T-cell (primary cell): ENCODE measurements around the gene SPAG6. TPM values are rescaled to one million over a fixed set of nuclear protein-coding genes. Genes with fewer than 3 reads are reported as not detected.
"Not testable (repeated sequence)": the region's sequence is repeated elsewhere in the genome, so short reads cannot be mapped to it uniquely, and the experiment has no call there.

Source experiments
- ATAC-seq, 4 experiments: fragments of 200-7000 bp in 3 of 4; fragments of 150-1000 bp in 1 of 4; cut with Tn5 transposase; replicated peaks in 1 of 4; 1 replicate in 3 of 4; 2 replicates in 1 of 4; pipeline ENCODE4 v1.10.0; 2021; ENCODE audit warnings: moderate library complexity in 3 of 4, mild to moderate bottlenecking in 2 of 4, moderate number of reproducible peaks in 1 of 4
- CTCF ChIA-PET, 2 donors: fragments of 300-600 bp; sonication (Branson Sonifier 250); formaldehyde crosslinking; loops; one replicate each; lab custom pipeline; 2022; ENCODE audit warnings: antibody characterized with exemption in 2 of 2; lab: Charles Lee
- POLR2A ChIA-PET, 2 donors: fragments of 300-600 bp; sonication (Branson Sonifier 250); formaldehyde crosslinking; loops; one replicate each; lab custom pipeline; 2022; ENCODE audit warnings: antibody characterized with exemption in 2 of 2; lab: Charles Lee
- DNase-seq, 35 experiments: peaks; one replicate each; pipeline versions ENCODE4 v3.0.0 to v3.0.0-alpha.2; 2013 to 2023
- H3K27ac ChIP-seq: one replicate; pipeline ENCODE4 v1.5.1; 2013; ENCODE audit warnings: low read length
- H3K27me3 ChIP-seq, 2 experiments: replicated peaks in 1 of 2; 1 replicate in 1 of 2; 2 replicates in 1 of 2; pipeline versions ENCODE4 v1.6.1 to v1.7.0; 2013; ENCODE audit warnings: low read length in 1 of 2, mixed read lengths in 1 of 2; ENCODE audit not compliant: control insufficient read depth in 2 of 2, insufficient read depth in 2 of 2; ENCODE audit errors: extremely low read depth in 1 of 2
- H3K36me3 ChIP-seq, 2 donors: 1 replicate in 1 of 2; 2 replicates in 1 of 2; pipeline versions ENCODE4 v1.6.1 to v1.7.0; 2013; ENCODE audit warnings: low read length in 1 of 2; ENCODE audit not compliant: control insufficient read depth in 2 of 2, insufficient read depth in 1 of 2; ENCODE audit errors: extremely low read depth in 1 of 2
- H3K4me1 ChIP-seq, 2 experiments: 1 replicate in 1 of 2; 2 replicates in 1 of 2; pipeline versions ENCODE4 v1.6.1 to v1.7.0; 2013; ENCODE audit warnings: low read length in 2 of 2, mixed read lengths in 1 of 2; ENCODE audit not compliant: insufficient read depth in 2 of 2, control insufficient read depth in 1 of 2; ENCODE audit errors: extremely low read depth in 1 of 2
- H3K4me3 ChIP-seq, 2 donors: 1 replicate in 1 of 2; 2 replicates in 1 of 2; pipeline versions ENCODE4 v1.5.1 to v1.7.0; 2013; ENCODE audit warnings: mild to moderate bottlenecking in 2 of 2, low read length in 1 of 2, moderate library complexity in 1 of 2; ENCODE audit not compliant: control insufficient read depth in 1 of 2; ENCODE audit errors: extremely low read depth in 1 of 2
- H3K9me3 ChIP-seq: 2 replicates; pipeline ENCODE4 v1.7.0; 2013
- H3K27ac Mint-ChIP-seq, 2 donors: one replicate each; pipeline ENCODE4 v1.8.0; 2020 to 2021; ENCODE audit warnings: mild to moderate bottlenecking in 2 of 2, mixed read lengths in 2 of 2
- H3K27me3 Mint-ChIP-seq, 2 donors: one replicate each; pipeline ENCODE4 v1.8.0; 2021 to 2022; ENCODE audit warnings: mixed read lengths in 2 of 2
- H3K36me3 Mint-ChIP-seq: one replicate; pipeline ENCODE4 v1.8.0; 2021; ENCODE audit warnings: mixed read lengths
- H3K4me1 Mint-ChIP-seq, 3 donors: one replicate each; pipeline ENCODE4 v1.8.0; 2020 to 2022; ENCODE audit warnings: mixed read lengths in 3 of 3, mild to moderate bottlenecking in 1 of 3
- H3K4me3 Mint-ChIP-seq, 3 donors: one replicate each; pipeline ENCODE4 v1.8.0; 2020 to 2022; ENCODE audit warnings: mild to moderate bottlenecking in 3 of 3, mixed read lengths in 3 of 3, moderate library complexity in 3 of 3
- H3K9me3 Mint-ChIP-seq, 3 donors: one replicate each; pipeline ENCODE4 v1.8.0; 2020 to 2022; ENCODE audit warnings: mixed read lengths in 3 of 3
- WGBS: methylation state at CpG from one replicate; pipeline ENCODE4 v1.1.5; 2013; ENCODE audit warnings: missing lambda C conversion rate; ENCODE audit not compliant: insufficient coverage; 5-methylcytosine and 5-hydroxymethylcytosine counted together
- total RNA-seq, 35 experiments: library from RNA in 6 of 35; stranded (reverse) in 6 of 35; fragments of 120-200 nt in 1 of 35; gene quantifications; one replicate each; pipeline versions ENCODE4 v1.2.1 to v1.2.4 and lab custom pipeline; 2013 to 2026

Gene SPAG6
- total RNA-seq, 5 donors from 2014 or later (not counting 1 experiment from before 2014, with no cell fraction given) = 0.23 to 0.33 TPM; not detected in 3

DNA sequence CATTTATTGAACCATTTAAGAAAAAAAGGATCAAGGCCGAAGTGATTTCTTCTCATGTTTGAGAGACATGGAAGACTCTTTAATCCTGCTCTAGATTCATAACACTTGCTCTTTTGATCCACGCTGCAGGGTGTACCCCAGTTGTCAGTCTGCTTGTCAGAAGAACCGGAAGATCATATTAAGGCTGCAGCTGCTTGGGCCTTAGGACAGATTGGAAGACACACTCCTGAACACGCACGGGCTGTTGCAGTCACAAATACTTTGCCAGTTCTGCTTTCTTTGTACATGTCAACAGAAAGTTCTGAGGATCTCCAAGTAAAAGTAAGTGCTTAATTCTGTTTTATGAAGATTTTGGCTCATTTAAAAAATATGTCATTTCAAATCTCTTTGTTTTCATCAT is 46.3 kb downstream of the SPAG6 start:
- Mint-ChIP-seq H3K27me3 (peaks cover 8 to 11% of the 10 kb centered on the region in 2 donors), H3K9me3 (no peaks in the 10 kb centered on the region), H3K4me1 (no peaks in the 10 kb centered on the region), H3K4me3 (no peak overlapping the region), H3K27ac (no peak overlapping the region), H3K36me3 (no peaks in the 10 kb centered on the region)
- no peaks in the 10 kb centered on the region for H3K9me3 ChIP-seq
- CTCF ChIA-PET = no interaction called here
- ATAC-seq = no peak
- POLR2A ChIA-PET = interaction anchor here in 1 of 2 donors (0.6 to 0.7 kb wide), 2 partner anchors 141 to 375 kb away, joined by 3 to 7 read pairs; no protein-coding TSS in a partner anchor
- no peaks in the 10 kb centered on the region for H3K36me3 ChIP-seq
- WGBS = 96% methylated on average over 4 of the region's 5 CpGs
- no peaks in the 10 kb centered on the region for H3K27me3 ChIP-seq
- no peak overlapping the region for H3K4me3 ChIP-seq
- no peak overlapping the region for H3K27ac ChIP-seq
- no peak for DNase-seq
- H3K4me1 ChIP-seq = no peaks in the 10 kb centered on the region

DNA sequence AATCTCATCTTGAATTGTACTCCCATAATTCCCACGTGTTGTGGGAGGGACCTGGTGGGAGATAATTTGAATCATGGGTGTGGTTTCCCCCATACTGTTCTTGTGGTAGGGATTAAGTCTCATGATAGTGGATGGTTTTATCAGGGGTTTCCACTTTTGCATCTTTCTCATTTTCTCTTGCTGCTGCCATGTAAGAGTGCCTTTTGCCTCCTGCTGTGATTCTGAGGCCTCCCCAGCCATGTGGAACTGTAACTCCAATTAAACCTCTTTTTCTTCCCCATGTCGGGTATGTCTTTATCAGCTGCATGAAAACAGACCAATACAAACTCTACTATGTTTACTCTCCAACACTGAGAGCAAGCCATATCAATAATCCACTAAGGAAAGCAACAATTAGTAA is 50.9 kb downstream of the SPAG6 start:
- H3K4me1 Mint-ChIP-seq, H3K27me3 ChIP-seq, H3K36me3 ChIP-seq, H3K36me3 Mint-ChIP-seq, H3K27ac ChIP-seq, H3K9me3 Mint-ChIP-seq, H3K4me3 ChIP-seq, H3K4me3 Mint-ChIP-seq, ATAC-seq, H3K27ac Mint-ChIP-seq, DNase-seq, H3K4me1 ChIP-seq, CTCF ChIA-PET, H3K9me3 ChIP-seq, POLR2A ChIA-PET: not testable (repeated sequence)
- no CpG with 5 or more reads among the region's 2 CpGs for WGBS
- H3K27me3 Mint-ChIP-seq = peaks cover 3 to 11% of the 10 kb centered on the region in 2 donors

DNA sequence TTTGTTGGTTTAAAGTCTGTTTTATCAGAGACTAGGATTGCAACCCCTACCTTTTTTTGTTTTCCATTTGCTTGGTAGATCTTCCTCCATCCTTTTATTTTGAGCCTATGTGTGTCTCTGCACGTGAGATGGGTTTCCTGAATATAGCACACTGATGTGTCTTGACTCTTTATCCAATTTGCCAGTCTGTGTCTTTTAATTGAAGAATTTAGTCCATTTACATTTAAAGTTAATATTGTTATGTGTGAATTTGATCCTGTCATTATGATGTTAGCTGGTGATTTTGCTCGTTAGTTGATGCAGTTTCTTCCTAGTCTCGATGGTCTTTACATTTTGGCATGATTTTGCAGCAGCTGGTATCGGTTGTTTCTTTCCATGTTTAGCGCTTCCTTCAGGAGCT is 61.6 kb downstream of the SPAG6 start:
- H3K27me3 ChIP-seq, H3K4me3 Mint-ChIP-seq, H3K27ac Mint-ChIP-seq, H3K4me1 Mint-ChIP-seq, H3K36me3 Mint-ChIP-seq, H3K9me3 ChIP-seq, H3K4me1 ChIP-seq, H3K36me3 ChIP-seq, POLR2A ChIA-PET, DNase-seq, H3K9me3 Mint-ChIP-seq, H3K27ac ChIP-seq, CTCF ChIA-PET, H3K4me3 ChIP-seq, ATAC-seq: not testable (repeated sequence)
- no CpG with 5 or more reads among the region's 5 CpGs for whole genome bisulfite sequencing
- H3K27me3 Mint-ChIP-seq = peaks cover 11 to 12% of the 10 kb centered on the region in 2 donors

DNA sequence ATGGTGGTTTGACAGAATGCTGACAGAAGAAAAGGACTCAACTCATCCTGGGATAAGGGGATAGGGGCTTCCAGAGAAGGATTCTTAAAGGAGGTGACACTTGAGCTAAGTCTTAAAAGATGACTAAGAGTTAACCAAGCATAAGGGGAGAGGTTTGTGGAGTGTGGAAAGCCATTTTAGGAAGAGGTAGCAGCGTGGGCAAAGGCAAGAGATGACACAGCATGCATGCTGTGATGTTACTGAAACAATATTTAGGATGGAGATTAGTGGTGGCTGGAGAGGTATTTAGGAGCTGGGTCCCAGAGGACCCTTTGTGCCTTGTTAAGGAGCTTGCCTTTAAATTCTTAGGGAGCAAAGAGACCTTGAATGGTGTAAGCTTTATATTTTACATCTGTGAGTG is 65.1 kb downstream of the SPAG6 start:
- H3K4me3 Mint-ChIP-seq = no peak overlapping the region
- POLR2A ChIA-PET = interaction anchor here in 1 of 2 donors (0.6 kb wide), 1 partner anchor 396 kb away, joined by 3 read pairs; no protein-coding TSS in a partner anchor

DNA sequence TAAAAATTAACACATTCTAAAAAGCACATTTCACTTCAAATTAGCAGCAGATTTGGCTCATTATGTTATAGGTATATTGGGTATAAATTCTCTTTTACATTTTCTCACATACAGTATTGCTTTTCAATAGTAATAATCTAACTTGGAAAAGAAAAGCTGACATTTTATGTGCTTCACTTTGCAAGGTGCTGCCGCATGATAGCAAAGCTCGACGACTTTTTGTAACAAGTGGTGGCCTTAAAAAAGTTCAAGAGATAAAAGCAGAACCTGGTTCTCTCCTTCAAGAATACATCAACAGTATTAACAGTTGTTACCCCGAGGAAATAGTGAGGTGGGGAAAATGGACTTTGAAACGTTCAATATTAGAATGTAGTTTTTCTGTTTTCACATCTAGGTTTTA is 65.5 kb downstream of the SPAG6 start:
- Mint-ChIP-seq H3K4me1 (no peaks in the 10 kb centered on the region), H3K36me3 (no peaks in the 10 kb centered on the region), H3K4me3 (no peak overlapping the region), H3K27ac (no peak overlapping the region), H3K27me3 (peaks cover 11 to 19% of the 10 kb centered on the region in 2 donors), H3K9me3 (peaks cover 0 to 5% (median 0%) of the 10 kb centered on the region in 3 donors)
- WGBS = no CpG with 5 or more reads among the region's 5 CpGs
- ATAC-seq = no peak
- ChIA-PET CTCF (no interaction called here), POLR2A (no interaction called here)
- DNase-seq = no peak
- H3K36me3 ChIP-seq = no peaks in the 10 kb centered on the region
- H3K27me3 ChIP-seq = peaks cover 0 to 10% of the 10 kb centered on the region in 2 experiments
- no peak overlapping the region for H3K27ac ChIP-seq
- no peak overlapping the region for H3K4me3 ChIP-seq
- H3K4me1 ChIP-seq = no peaks in the 10 kb centered on the region
- no peaks in the 10 kb centered on the region for H3K9me3 ChIP-seq

More for the DNA sequence above, 65.1 kb downstream of the SPAG6 start:
- H3K9me3 ChIP-seq = no peaks in the 10 kb centered on the region
- no peaks in the 10 kb centered on the region for H3K4me1 ChIP-seq
- Mint-ChIP-seq H3K27ac (no peak overlapping the region), H3K27me3 (peaks cover 11 to 21% of the 10 kb centered on the region in 2 donors), H3K4me1 (no peaks in the 10 kb centered on the region), H3K9me3 (peaks cover 0 to 5% (median 0%) of the 10 kb centered on the region in 3 donors), H3K36me3 (no peaks in the 10 kb centered on the region)
- CTCF ChIA-PET = no interaction called here
- H3K27ac ChIP-seq = no peak overlapping the region
- H3K36me3 ChIP-seq = no peaks in the 10 kb centered on the region
- H3K4me3 ChIP-seq = no peak overlapping the region
- DNase-seq = no peak
- WGBS = 20% methylated on average over 1 of the region's 1 CpG
- no peak for ATAC-seq
- H3K27me3 ChIP-seq = peaks cover 0 to 10% of the 10 kb centered on the region in 2 experiments

DNA sequence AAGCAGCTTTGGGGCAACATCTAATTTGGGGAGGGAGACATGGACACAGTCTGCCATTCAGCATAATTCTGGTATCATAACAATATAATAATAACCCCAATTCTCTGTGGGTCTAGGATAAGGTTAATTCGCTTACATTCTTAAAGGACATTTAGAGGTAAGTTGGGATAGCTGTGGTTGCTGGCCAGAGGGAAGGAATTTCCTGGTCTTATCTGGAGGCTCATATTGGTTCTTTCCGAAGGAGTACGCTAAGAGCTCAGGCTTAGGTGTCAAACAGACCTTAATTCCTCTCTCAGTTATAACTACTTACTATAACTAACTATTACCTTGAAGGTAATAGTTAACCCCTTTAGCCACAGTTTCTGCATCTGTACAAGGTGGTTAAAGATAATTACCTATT is 68.8 kb downstream of the SPAG6 start:
- DNase-seq = no peak
- H3K9me3 ChIP-seq = no peaks in the 10 kb centered on the region
- H3K27me3 ChIP-seq = peaks cover 0 to 8% of the 10 kb centered on the region in 2 experiments
- Mint-ChIP-seq H3K36me3 (no peaks in the 10 kb centered on the region), H3K27ac (no peak overlapping the region), H3K27me3 (peaks cover 7 to 16% of the 10 kb centered on the region in 2 donors), H3K4me1 (no peaks in the 10 kb centered on the region), H3K9me3 (no peaks in the 10 kb centered on the region), H3K4me3 (no peak overlapping the region)
- no peaks in the 10 kb centered on the region for H3K4me1 ChIP-seq
- H3K27ac ChIP-seq = no peak overlapping the region
- H3K4me3 ChIP-seq = no peak overlapping the region
- ATAC-seq = no peak
- no CpG with 5 or more reads among the region's 3 CpGs for WGBS
- ChIA-PET POLR2A (no interaction called here), CTCF (interaction anchor here in 1 of 2 donors (0.6 kb wide), 1 partner anchor 403 kb away, joined by 4 read pairs; no protein-coding TSS in a partner anchor)
- no peaks in the 10 kb centered on the region for H3K36me3 ChIP-seq

DNA sequence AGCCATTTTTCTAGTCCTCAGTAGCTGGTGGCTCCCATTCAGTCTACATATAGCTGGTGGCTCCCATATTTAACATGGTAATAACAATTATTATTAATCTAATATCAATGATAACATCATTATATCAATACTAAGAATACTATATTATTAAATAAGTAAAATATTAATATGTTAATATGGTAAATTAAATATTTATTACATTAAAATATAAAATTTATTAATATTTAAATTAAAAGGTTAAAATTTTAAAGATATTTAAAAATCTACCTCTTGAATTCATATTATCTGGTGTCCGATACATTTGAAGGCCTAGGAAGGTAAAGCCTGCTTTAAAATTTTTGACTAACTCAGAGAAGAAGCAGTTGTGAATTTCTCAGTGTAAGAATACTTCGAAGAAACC is 69.8 kb downstream of the SPAG6 start:
- Histone ChIP-seq H3K27ac (no peak overlapping the region), H3K27me3 (peaks cover 0 to 8% of the 10 kb centered on the region in 2 experiments), H3K9me3 (no peaks in the 10 kb centered on the region), H3K36me3 (no peaks in the 10 kb centered on the region), H3K4me3 (no peak overlapping the region), H3K4me1 (no peaks in the 10 kb centered on the region)
- no CpG with 5 or more reads among the region's 2 CpGs for WGBS
- H3K4me1 Mint-ChIP-seq = no peaks in the 10 kb centered on the region
- no peak overlapping the region for H3K27ac Mint-ChIP-seq
- H3K4me3 Mint-ChIP-seq = no peak overlapping the region
- H3K36me3 Mint-ChIP-seq = no peaks in the 10 kb centered on the region
- ChIA-PET CTCF (no interaction called here), POLR2A (no interaction called here)
- H3K9me3 Mint-ChIP-seq = no peaks in the 10 kb centered on the region
- peaks cover 7 to 11% of the 10 kb centered on the region in 2 donors for H3K27me3 Mint-ChIP-seq
- DNase-seq (no peak), ATAC-seq (no peak)
